ENCODE measurements around the gene HSPD1. TPM values are rescaled to one million over a fixed set of nuclear protein-coding genes. Genes with fewer than 3 reads are reported as not detected.

Gene HSPD1
- total and polyA plus RNA-seq, 9 of the 15 experiments (the other 6 are each of a cell fraction or from before 2014, with no cell fraction given) = 398 to 1,014 (median 622) TPM

DNA sequence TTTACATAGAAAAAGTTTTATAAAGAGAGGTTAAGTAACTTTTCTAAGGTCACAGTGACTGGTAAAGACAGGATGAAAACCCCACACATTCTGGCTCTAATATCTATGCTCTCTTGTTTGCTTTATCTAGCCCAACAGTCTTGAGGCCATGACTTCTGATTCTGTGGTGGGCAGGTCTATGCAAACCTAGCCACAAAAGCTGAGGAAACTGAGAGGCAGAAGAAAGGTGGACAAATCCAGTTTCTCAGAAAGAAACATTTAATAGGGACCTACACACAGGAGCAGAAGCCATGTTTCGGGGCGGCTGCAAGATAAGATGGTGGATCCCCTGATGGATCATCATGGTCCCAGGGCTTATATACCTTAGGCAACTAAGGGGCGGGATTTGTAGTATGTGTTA, 21.8 kb downstream of the HSPD1 start:
- POLR2A ChIA-PET = interaction anchor here (0.6 to 1.7 kb wide), 6 partner anchors 8 to 38 kb away, joined by 3 to 4 read pairs (median 3); partner anchors contain the start of gene MOB4
- intact Hi-C loops (cut with micrococcal nuclease) = loop anchor here (1.0 kb wide), 1 partner anchor 42 kb away; the partner anchor contains the start of gene SF3B1
- TF ChIP-seq POLR2A (conservative IDR thresholded peaks at IDR 0.05) (no peak), THAP7 (CRISPR knock-in tag; IDR thresholded peaks at IDR 0.05) (no peak), FOXA3 (CRISPR knock-in tag; conservative IDR thresholded peaks at IDR 0.05 in 1 of 2, IDR thresholded peaks at IDR 0.05 in 1 of 2) (no peak), SIRT6 (IDR thresholded peaks at IDR 0.05; ENCODE audit: low read depth, low read length) (no peak), EHMT2 (IDR thresholded peaks at IDR 0.05) (no peak), FOXA1 (IDR thresholded peaks at IDR 0.05; ENCODE audit: borderline replicate concordance) (no peak), CEBPB (tag; IDR thresholded peaks at IDR 0.05) (no peak), TEAD4 (IDR thresholded peaks at IDR 0.05; ENCODE audit: low read length) (peak; percentile 22; the same call in 1 of the 2 replicates), TEAD4 (CRISPR knock-in tag; IDR thresholded peaks at IDR 0.05; ENCODE audit: borderline replicate concordance) (no peak), TCF3 (CRISPR knock-in tag; IDR thresholded peaks at IDR 0.05) (peak; percentile 38; the same call in 1 of the 2 replicates), HDGF (IDR thresholded peaks at IDR 0.05) (no peak), ARID1B (IDR thresholded peaks at IDR 0.05) (peak; percentile 25), NFIX (CRISPR knock-in tag; IDR thresholded peaks at IDR 0.05; ENCODE audit: low read depth) (no peak), TRIM28 (IDR thresholded peaks at IDR 0.05) (no peak), YY1 (IDR thresholded peaks at IDR 0.05; ENCODE audit: borderline replicate concordance in 1 of 3, control insufficient read depth in 1 of 3, extremely low read depth in 1 of 3, insufficient read depth in 3 of 3, insufficient read length in 1 of 3, insufficient replicate concordance in 2 of 3, low read depth in 1 of 3, low read length in 2 of 3) (peak in 1 of 3 experiments; percentile 19), CTBP1 (IDR thresholded peaks at IDR 0.05; ENCODE audit: borderline replicate concordance) (no peak), LEF1 (IDR thresholded peaks at IDR 0.05) (no peak), XRCC4 (IDR thresholded peaks at IDR 0.05; ENCODE audit: extremely low read depth, insufficient read depth, insufficient read length) (no peak), ZFP30 (CRISPR knock-in tag; IDR thresholded peaks at IDR 0.05; ENCODE audit: borderline replicate concordance) (no peak), RHOXF2B (CRISPR knock-in tag; conservative IDR thresholded peaks at IDR 0.05) (no peak), ZNF134 (CRISPR knock-in tag; conservative IDR thresholded peaks at IDR 0.05) (no peak), RFX1 (IDR thresholded peaks at IDR 0.05) (no peak), ZBTB43 (CRISPR knock-in tag; IDR thresholded peaks at IDR 0.05) (no peak)
- TF ChIP-seq, protein P1, sequence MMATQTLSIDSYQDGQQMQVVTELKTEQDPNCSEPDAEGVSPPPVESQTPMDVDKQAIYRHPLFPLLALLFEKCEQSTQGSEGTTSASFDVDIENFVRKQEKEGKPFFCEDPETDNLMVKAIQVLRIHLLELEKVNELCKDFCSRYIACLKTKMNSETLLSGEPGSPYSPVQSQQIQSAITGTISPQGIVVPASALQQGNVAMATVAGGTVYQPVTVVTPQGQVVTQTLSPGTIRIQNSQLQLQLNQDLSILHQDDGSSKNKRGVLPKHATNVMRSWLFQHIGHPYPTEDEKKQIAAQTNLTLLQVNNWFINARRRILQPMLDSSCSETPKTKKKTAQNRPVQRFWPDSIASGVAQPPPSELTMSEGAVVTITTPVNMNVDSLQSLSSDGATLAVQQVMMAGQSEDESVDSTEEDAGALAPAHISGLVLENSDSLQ (IDR thresholded peaks at IDR 0.05) = no peak

More for the DNA sequence above, 21.8 kb downstream of the HSPD1 start:
- Histone ChIP-seq H3K36me3 (ENCODE audit: control insufficient read depth, insufficient read depth, low read length) (peaks cover 21% of the 10 kb centered on the region; the same call in 2 of the 3 replicates), H3K27me3 (ENCODE audit: control insufficient read depth in 2 of 2, insufficient read depth in 2 of 2, low read length in 2 of 2) (no peaks in the 10 kb centered on the region), H3K9ac (ENCODE audit: insufficient read depth in 1 of 2, low read depth in 2 of 2, low read length in 2 of 2) (no peak overlapping the region), H2AFZ (ENCODE audit: low read depth, low read length) (no peak overlapping the region), H3K9me3 (replicated peaks; ENCODE audit: control insufficient read depth, insufficient read depth, low read depth, low read length) (no peaks in the 10 kb centered on the region), H3K9me1 (ENCODE audit: control insufficient read depth, insufficient read depth, low read length) (no peaks in the 10 kb centered on the region), H3K4me2 (ENCODE audit: insufficient read depth, low read length) (peak overlapping the region; percentile 41; the same call in 1 of the 2 replicates), H3K27ac (ENCODE audit: extremely low read depth, low read depth, low read length) (peak overlapping the region; percentile 35; the same call in 1 of the 3 replicates), H3K4me1 (replicated peaks in 1 of 2; ENCODE audit: control insufficient read depth in 2 of 2, insufficient read depth in 2 of 2, low read length in 2 of 2) (peaks cover 4 to 20% of the 10 kb centered on the region in 2 experiments; a peak in 3 of 5 replicates), H3K4me3 (no peak overlapping the region), H4K20me1 (replicated peaks; ENCODE audit: control insufficient read depth, insufficient read depth, low read length) (no peaks in the 10 kb centered on the region), H3K79me2 (ENCODE audit: control insufficient read depth, insufficient read depth, low read length) (no peaks in the 10 kb centered on the region)
- peak; percentile 69 for FAIRE-seq
- in situ Hi-C loops (cut with MboI) = no loop called here
- CTCF ChIA-PET (ENCODE audit: low intra/inter-chr PET ratio) = no interaction called here
- WGBS (ENCODE audit: insufficient coverage, low coverage, missing lambda C conversion rate) = 24% methylated on average over 3 of the region's 3 CpGs
- no TSS peak for BruUV-seq (replicated peaks)
- peak; percentile 80 for ATAC-seq
- peak in 1 of 4 experiments; percentile 48 for DNase-seq (ENCODE audit: extremely low read depth in 1 of 4, low spot score in 3 of 4)

All from K562 (cell line).